HG03196 (cell line): ENCODE measurements around the gene C19orf25.
"Not testable (repeated sequence)": the region's sequence is repeated elsewhere in the genome, so short reads cannot be mapped to it uniquely, and the experiment has no call there.

Source experiments
- ATAC-seq: cut with Tn5 transposase; IDR thresholded peaks from one replicate; pipeline ENCODE4 v1.9.1; 2021; ENCODE audit not compliant: unreplicated experiment

The C19orf25 gene

GRCh38 chr19:1512671-1513498 is 33.9 kb upstream of the C19orf25 start, which contains the start of gene ADAMTSL5:
ADAMTSL5 (minus strand) TSS chr19:1513019; CDS start chr19:1510943, 2,076 bp downstream.
- no peak for ATAC-seq

- ATAC-seq, result no peak
These were observed 32.6 kb upstream of the C19orf25 start for GRCh38 chr19:1511318-1512317.

GRCh38 chr19:1510807-1511206 is 31.8 kb upstream of the C19orf25 start:
- no peak for ATAC-seq

- no peak for ATAC-seq
These were observed 31.4 kb upstream of the C19orf25 start for GRCh38 chr19:1510442-1510806.

GRCh38 chr19:1509602-1510441 is 30.8 kb upstream of the C19orf25 start:
- ATAC-seq, result no peak

GRCh38 chr19:1508507-1508856 is 29.5 kb upstream of the C19orf25 start:
- ATAC-seq, result no peak

- ATAC-seq, result no peak
These were observed 28.9 kb upstream of the C19orf25 start for GRCh38 chr19:1507763-1508506.

GRCh38 chr19:1507192-1507660 is 28.2 kb upstream of the C19orf25 start:
- ATAC-seq, result no peak

- ATAC-seq, result no peak
These were observed 27.2 kb upstream of the C19orf25 start for GRCh38 chr19:1505991-1506881.

- no peak for ATAC-seq
These were observed 26.0 kb upstream of the C19orf25 start for GRCh38 chr19:1505012-1505411.

GRCh38 chr19:1503925-1504773 is 25.1 kb upstream of the C19orf25 start:
- no peak for ATAC-seq

GRCh38 chr19:1503089-1503924 is 24.3 kb upstream of the C19orf25 start:
- ATAC-seq, result no peak

- no peak for ATAC-seq
These were observed 23.5 kb upstream of the C19orf25 start for GRCh38 chr19:1502433-1503088.

- no peak for ATAC-seq
These were observed 22.2 kb upstream of the C19orf25 start for GRCh38 chr19:1501200-1501595.

GRCh38 chr19:1499231-1499630 is 20.2 kb upstream of the C19orf25 start:
- not testable (repeated sequence) for ATAC-seq

GRCh38 chr19:1497578-1498235 is 18.7 kb upstream of the C19orf25 start:
- no peak for ATAC-seq
